NCI-H526 (cell line): ENCODE results near the gene SF3B6.
"Not testable (repeated sequence)": the region's sequence is repeated elsewhere in the genome, so short reads cannot be mapped to it uniquely, and the experiment has no call there.

ENCODE experiments used
- DNase-seq, 2 experiments: peaks; one replicate each; lab custom pipeline; 2025; lab: John Stamatoyannopoulos, UW

The SF3B6 gene

GRCh38 chr2:24051833-24052232 is 24.3 kb downstream of the SF3B6 start:
- DNase-seq: no peak

GRCh38 chr2:24050041-24050979 is 25.8 kb downstream of the SF3B6 start:
- DNase-seq: peak; percentile 3 to 53

- DNase-seq: peak; percentile 24 to 81
Observed at GRCh38 chr2:24049485-24050021, 26.6 kb downstream of the SF3B6 start, which contains the start of gene FKBP1B. TSS of gene FKBP1B (plus strand) at chr2:24049741. CDS start at chr2:24049850, 109 bp downstream.

- peak in 1 of 2 experiments; percentile 35 for DNase-seq
Observed at GRCh38 chr2:24048769-24049484, 27.2 kb downstream of the SF3B6 start.

GRCh38 chr2:24047703-24048033 is 28.5 kb downstream of the SF3B6 start:
- no peak for DNase-seq

- peak; percentile 98 to 99 for DNase-seq
Observed at GRCh38 chr2:24046930-24047702, 29.0 kb downstream of the SF3B6 start, which contains the start of gene WDCP. TSS of gene WDCP (minus strand) at chr2:24047391. CDS start at chr2:24039494, 7,897 bp downstream.

GRCh38 chr2:24046599-24046929 is 29.6 kb downstream of the SF3B6 start:
- no peak for DNase-seq

GRCh38 chr2:24045511-24046508 is 30.3 kb downstream of the SF3B6 start:
- DNase-seq: no peak

GRCh38 chr2:24043133-24043532 is 33.0 kb downstream of the SF3B6 start:
- not testable (repeated sequence) for DNase-seq

- no peak for DNase-seq
Observed at GRCh38 chr2:24040511-24040910, 35.6 kb downstream of the SF3B6 start.

GRCh38 chr2:24038786-24039499 is 37.2 kb downstream of the SF3B6 start:
- DNase-seq: no peak

- no peak for DNase-seq
Observed at GRCh38 chr2:24026233-24026632, 49.9 kb downstream of the SF3B6 start.

- DNase-seq: no peak
Observed at GRCh38 chr2:24024996-24025663, 51.0 kb downstream of the SF3B6 start.

- no peak for DNase-seq
Observed at GRCh38 chr2:24024018-24024417, 52.1 kb downstream of the SF3B6 start.

- DNase-seq: no peak
Observed at GRCh38 chr2:24022975-24023575, 53.1 kb downstream of the SF3B6 start.

GRCh38 chr2:24022324-24022974 is 53.7 kb downstream of the SF3B6 start:
- DNase-seq: no peak

GRCh38 chr2:24021122-24021998 is 54.8 kb downstream of the SF3B6 start:
- DNase-seq: peak in 1 of 2 experiments; percentile 42

- DNase-seq: no peak
Observed at GRCh38 chr2:24020244-24020643, 55.9 kb downstream of the SF3B6 start.
